GM19193 (cell line): ENCODE measurements around the gene HIRIP3.

Experiments
- POLR2A ChIP-seq: IDR thresholded peaks from 4 replicates; pipeline ENCODE4 v1.6.1; 2011; ENCODE audit not compliant: insufficient read depth, insufficient read length; ENCODE audit errors: extremely low read depth

HIRIP3 gene

DNA sequence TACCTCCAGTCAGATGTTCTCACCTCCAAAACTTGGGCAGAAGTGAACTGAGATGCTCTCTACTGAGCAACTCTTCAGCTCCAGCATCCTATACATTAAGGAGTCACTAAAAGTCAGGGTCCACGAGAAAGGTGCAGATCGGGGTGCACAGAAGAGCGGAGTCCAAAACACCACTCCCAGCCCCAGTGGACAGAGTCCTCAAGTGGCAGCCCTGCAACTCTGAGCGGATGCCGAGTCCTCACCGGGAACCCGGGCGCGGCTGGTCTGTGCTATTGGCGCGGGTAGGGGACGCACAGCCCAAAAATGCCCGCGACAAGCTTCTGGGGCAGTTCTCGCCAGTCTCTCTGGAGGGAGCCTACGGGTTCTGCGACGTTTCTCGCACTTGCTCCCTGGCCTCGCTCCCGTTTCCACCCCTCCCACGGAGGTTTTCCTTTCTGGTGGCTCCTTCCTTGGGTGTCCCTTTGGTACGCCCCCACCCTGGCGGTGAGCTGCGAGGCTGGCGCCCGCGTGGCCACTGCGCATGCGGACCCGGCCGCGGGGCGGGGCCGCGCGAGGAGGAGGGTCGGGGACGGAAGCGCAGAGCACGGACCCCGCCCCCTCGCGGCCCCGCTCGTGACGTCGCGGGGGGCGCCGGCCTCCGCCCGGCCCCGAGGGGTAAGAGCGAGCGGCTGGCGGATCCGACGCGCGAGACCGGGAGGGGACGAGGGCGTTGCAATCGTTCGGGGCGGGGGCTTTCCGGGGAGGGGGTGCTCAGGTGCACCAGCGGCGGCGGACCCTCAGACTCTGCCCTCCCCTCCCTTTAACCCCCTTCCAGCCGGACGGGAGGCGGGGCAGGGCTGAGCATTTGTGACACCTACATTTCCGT lies 33.7 kb downstream of the HIRIP3 start, which contains the start of gene TMEM219:
Gene TMEM219, plus strand, starts transcription at position 601 of the 865 bp plus-strand sequence. CDS start 1,065 bp downstream, outside the sequence.
- peak; percentile 72 for TF ChIP-seq POLR2A

GRCh38 chr16:29961127-29961478 lies 34.3 kb downstream of the HIRIP3 start:
- no peak for TF ChIP-seq POLR2A

DNA sequence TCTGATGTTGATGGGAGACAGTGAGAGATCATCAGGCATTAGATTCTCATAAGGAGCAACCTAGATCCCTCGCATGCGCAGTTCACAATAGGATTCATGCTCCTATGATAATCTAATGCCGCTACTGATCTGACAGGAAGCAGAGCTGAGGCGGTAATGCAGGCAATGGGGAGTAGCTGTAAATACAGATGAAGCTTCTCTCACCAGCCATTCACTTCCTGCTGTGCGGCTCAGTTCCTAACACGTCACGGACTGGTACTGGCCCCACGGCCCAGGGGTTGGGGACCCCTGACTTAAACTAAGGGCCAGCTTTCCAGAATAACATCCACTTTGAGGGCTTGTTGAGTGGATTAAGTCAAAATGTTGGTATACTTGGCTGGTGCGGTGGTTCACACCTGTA lies 36.1 kb downstream of the HIRIP3 start:
- no peak for TF ChIP-seq POLR2A

DNA sequence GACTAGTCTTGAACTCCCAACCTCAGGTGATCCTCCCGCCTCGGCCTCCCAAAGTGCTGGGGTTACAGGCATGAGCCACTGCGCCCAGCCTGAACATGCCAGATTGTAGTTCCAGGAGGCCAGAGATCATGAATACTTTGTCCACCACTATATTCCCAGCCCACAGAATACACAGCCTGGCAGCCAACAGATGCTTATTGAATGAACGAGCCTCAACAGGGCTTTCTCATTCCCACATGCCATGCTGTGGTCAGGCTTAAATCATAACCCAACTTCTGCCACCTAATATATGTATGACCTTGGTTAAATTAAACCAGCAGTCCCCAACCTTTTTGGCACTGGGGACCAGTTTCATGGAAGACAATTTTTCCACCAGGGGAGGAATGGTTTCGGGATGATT lies 36.7 kb downstream of the HIRIP3 start:
- TF ChIP-seq POLR2A = no peak

- TF ChIP-seq POLR2A = no peak
These were observed 43.6 kb downstream of the HIRIP3 start for GRCh38 chr16:29951625-29952365.

GRCh38 chr16:29950806-29951461 lies 44.5 kb downstream of the HIRIP3 start:
- TF ChIP-seq POLR2A = no peak

DNA sequence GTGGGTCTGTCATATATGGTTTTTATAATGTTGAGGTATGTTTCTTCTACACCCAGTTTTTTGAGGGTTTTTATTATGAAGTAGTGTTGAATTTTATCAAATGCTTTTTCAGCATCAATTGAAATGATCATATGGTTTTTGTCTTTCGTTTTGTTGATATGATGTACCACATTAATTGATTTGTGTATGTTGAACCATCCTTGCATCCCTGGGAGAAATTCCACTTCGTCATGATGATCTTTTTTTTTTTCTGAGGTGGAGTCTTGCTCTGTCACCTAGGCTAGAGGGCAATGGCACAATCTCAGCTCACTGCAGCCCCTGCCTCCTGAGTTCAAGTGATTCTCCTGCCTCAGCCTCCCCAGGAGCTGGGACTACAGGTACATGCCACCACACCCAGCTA lies 47.5 kb downstream of the HIRIP3 start:
- no peak for TF ChIP-seq POLR2A

DNA sequence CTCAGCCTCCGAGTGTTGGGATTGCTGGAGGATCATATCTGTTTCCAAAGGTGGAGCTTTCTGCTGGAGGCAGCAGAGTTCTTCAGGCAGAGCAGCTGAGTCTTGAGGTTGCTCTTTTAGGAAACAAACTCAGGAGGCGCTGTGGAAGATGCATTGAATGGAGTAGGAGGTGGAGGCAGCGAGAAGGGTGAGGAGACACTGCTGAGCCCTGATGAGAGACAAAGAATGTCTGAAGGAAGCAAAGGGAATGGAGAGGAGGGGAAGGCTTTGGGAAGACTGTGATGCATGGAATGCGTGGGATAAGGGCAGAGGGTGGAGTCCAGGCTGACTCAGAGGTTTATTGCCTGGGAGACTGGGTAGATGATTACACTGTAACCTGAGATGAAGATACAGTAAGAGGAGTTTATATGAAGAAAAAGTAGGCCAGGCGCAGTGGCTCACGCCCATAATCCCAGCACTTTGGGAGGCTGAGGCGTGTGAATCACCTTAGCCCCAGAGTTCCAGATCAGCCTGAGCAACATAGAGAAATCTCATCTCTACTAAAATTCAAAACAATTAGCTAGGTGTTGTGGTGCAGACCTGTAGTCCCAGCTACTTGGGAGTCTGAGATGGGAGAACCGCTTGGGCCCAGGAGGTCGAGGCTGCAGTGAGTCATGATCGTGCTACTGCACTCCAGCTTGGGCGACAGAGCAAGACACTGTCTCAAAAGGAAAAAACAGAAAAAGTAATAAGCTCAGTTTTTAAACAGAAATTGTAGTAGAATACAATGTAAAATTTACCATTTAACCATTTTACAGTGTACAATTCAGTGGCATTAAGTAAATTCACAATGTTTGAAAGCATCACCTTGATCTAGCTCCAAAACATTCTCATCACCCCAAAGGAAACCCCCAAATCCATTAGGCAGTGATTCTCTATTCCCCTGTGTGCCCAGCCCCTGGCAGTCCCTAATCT lies 51.3 kb downstream of the HIRIP3 start:
- no peak for TF ChIP-seq POLR2A
